GM04504 (cell line): Measurements from ENCODE around the gene METTL4.

Source experiments
- DNase-seq: peaks from one replicate; pipeline ENCODE4 v3.0.0-alpha.2; 2012; ENCODE audit warnings: low read depth

Gene METTL4

GRCh38 chr18:2515908-2516625 lies 55.2 kb downstream of the METTL4 start:
- peak; percentile 71 for DNase-seq

GRCh38 chr18:2515171-2515787 lies 56.0 kb downstream of the METTL4 start:
- peak; percentile 74 for DNase-seq

- DNase-seq = no peak
Measured at GRCh38 chr18:2513616-2514015, 57.7 kb downstream of the METTL4 start.

GRCh38 chr18:2512059-2512458 lies 59.2 kb downstream of the METTL4 start:
- DNase-seq = no peak

GRCh38 chr18:2511451-2511850 lies 59.9 kb downstream of the METTL4 start:
- DNase-seq = no peak

GRCh38 chr18:2510416-2510815 lies 60.9 kb downstream of the METTL4 start:
- no peak for DNase-seq

GRCh38 chr18:2508678-2509077 lies 62.6 kb downstream of the METTL4 start:
- DNase-seq = no peak

- no peak for DNase-seq
Measured at GRCh38 chr18:2508155-2508554, 63.1 kb downstream of the METTL4 start.

- no peak for DNase-seq
Measured at GRCh38 chr18:2504642-2505041, 66.7 kb downstream of the METTL4 start.

- DNase-seq = no peak
Measured at GRCh38 chr18:2502880-2503279, 68.4 kb downstream of the METTL4 start.

GRCh38 chr18:2502394-2502793 lies 68.9 kb downstream of the METTL4 start:
- no peak for DNase-seq

- no peak for DNase-seq
Measured at GRCh38 chr18:2497797-2498196, 73.5 kb downstream of the METTL4 start.

- no peak for DNase-seq
Measured at GRCh38 chr18:2495381-2495780, 75.9 kb downstream of the METTL4 start.

GRCh38 chr18:2494921-2495320 lies 76.4 kb downstream of the METTL4 start:
- DNase-seq = no peak
